Neural crest cell (in vitro differentiated cells): Measurements from ENCODE around the gene DNAL4. TPM values are rescaled to one million over a fixed set of nuclear protein-coding genes. Genes with fewer than 3 reads are reported as not detected.

Source experiments
- DNase-seq: peaks from one replicate; pipeline ENCODE4 v3.0.0; 2021; ENCODE audit warnings: low read depth, mixed read lengths, low spot score
- H3K27ac Mint-ChIP-seq: one replicate; pipeline ENCODE4 v1.8.0; 2021; ENCODE audit warnings: mild to moderate bottlenecking, mixed read lengths; ENCODE audit not compliant: unreplicated experiment
- H3K27me3 Mint-ChIP-seq: 2 replicates; pipeline ENCODE4 v1.8.0; 2021; ENCODE audit warnings: low read depth, mild to moderate bottlenecking, mixed read lengths
- H3K36me3 Mint-ChIP-seq: 2 replicates; pipeline ENCODE4 v1.8.0; 2021; ENCODE audit warnings: low read depth, mild to moderate bottlenecking, mixed read lengths
- H3K4me1 Mint-ChIP-seq: 2 replicates; pipeline ENCODE4 v1.8.0; 2021; ENCODE audit warnings: mixed read lengths
- H3K4me3 Mint-ChIP-seq: one replicate; pipeline ENCODE4 v1.8.0; 2021; ENCODE audit warnings: mild to moderate bottlenecking, mixed read lengths
- H3K9me3 Mint-ChIP-seq: 2 replicates; pipeline ENCODE4 v1.8.0; 2021; ENCODE audit warnings: mixed read lengths
- CTCF ChIP-seq: fragments of 200-600 bp; sonication (generic); conservative IDR thresholded peaks from 2 replicates; pipeline ENCODE4 v1.5.0; 2021; ENCODE audit warnings: antibody characterized with exemption, mild to moderate bottlenecking
- total RNA-seq: library from RNA; stranded (reverse); gene quantifications from 2 replicates; pipeline ENCODE4 v1.2.1, GENCODE V29; 2021

The DNAL4 gene
- total RNA-seq, 1 donor from 2014 or later = 18.9 TPM

- peaks cover 91% of the 10 kb centered on the region for H3K27me3 Mint-ChIP-seq
- H3K27ac Mint-ChIP-seq = no peak overlapping the region
- H3K36me3 Mint-ChIP-seq = no peaks in the 10 kb centered on the region
- no peak for DNase-seq
- peaks cover 3% of the 10 kb centered on the region for H3K9me3 Mint-ChIP-seq
- TF ChIP-seq CTCF = no peak
- H3K4me1 Mint-ChIP-seq = peaks cover under 1% of the 10 kb centered on the region
- H3K4me3 Mint-ChIP-seq = no peak overlapping the region
Observed at GRCh38 chr22:38799265-38800002, 5.5 kb upstream of the DNAL4 start.

GRCh38 chr22:38798496-38798895 lies 4.6 kb upstream of the DNAL4 start:
- DNase-seq = no peak
- no peak overlapping the region for H3K4me3 Mint-ChIP-seq
- peaks cover 6% of the 10 kb centered on the region for H3K4me1 Mint-ChIP-seq
- peaks cover 3% of the 10 kb centered on the region for H3K9me3 Mint-ChIP-seq
- no peak for TF ChIP-seq CTCF
- no peak overlapping the region for H3K27ac Mint-ChIP-seq
- H3K27me3 Mint-ChIP-seq = peaks cover 85% of the 10 kb centered on the region
- no peaks in the 10 kb centered on the region for H3K36me3 Mint-ChIP-seq

- Mint-ChIP-seq H3K27me3 (peaks cover 65% of the 10 kb centered on the region), H3K9me3 (peaks cover 3% of the 10 kb centered on the region), H3K27ac (no peak overlapping the region), H3K4me1 (peaks cover 13% of the 10 kb centered on the region), H3K4me3 (no peak overlapping the region), H3K36me3 (no peaks in the 10 kb centered on the region)
- DNase-seq = no peak
- no peak for TF ChIP-seq CTCF
Observed at GRCh38 chr22:38796262-38796957, 2.5 kb upstream of the DNAL4 start.

- peaks cover 57% of the 10 kb centered on the region for H3K27me3 Mint-ChIP-seq
- no peaks in the 10 kb centered on the region for H3K36me3 Mint-ChIP-seq
- peaks cover 3% of the 10 kb centered on the region for H3K9me3 Mint-ChIP-seq
- H3K27ac Mint-ChIP-seq = no peak overlapping the region
- DNase-seq = no peak
- peak overlapping the region; percentile 30 for H3K4me3 Mint-ChIP-seq
- H3K4me1 Mint-ChIP-seq = peaks cover 13% of the 10 kb centered on the region
- no peak for TF ChIP-seq CTCF
Observed at GRCh38 chr22:38795569-38795968, 1.6 kb upstream of the DNAL4 start.

GRCh38 chr22:38793317-38793716 lies 626 bp downstream of the DNAL4 start:
- TF ChIP-seq CTCF = no peak
- no peak for DNase-seq
- Mint-ChIP-seq H3K36me3 (no peaks in the 10 kb centered on the region), H3K4me1 (peaks cover 13% of the 10 kb centered on the region), H3K27ac (peak overlapping the region; percentile 72), H3K9me3 (no peaks in the 10 kb centered on the region), H3K27me3 (peaks cover 37% of the 10 kb centered on the region), H3K4me3 (peak overlapping the region; percentile 95)
